GM12878 (cell line): ENCODE results near the gene FXYD1. TPM values are rescaled to one million over a fixed set of nuclear protein-coding genes. Genes with fewer than 3 reads are reported as not detected.

Experiments
- ATAC-seq: fragments of 200-7000 bp; cut with Tn5 transposase; 3 replicates; pipeline ENCODE4 v1.9.1; 2020; ENCODE audit warnings: mild to moderate bottlenecking, moderate library complexity
- BruUV-seq: library from RNA; stranded (reverse); fragments of 400-500 nt; replicated peaks from 2 replicates; lab custom pipeline; 2021; lab: Mats Ljungman, UMichigan
- CTCF ChIA-PET: fragments of 300-600 bp; sonication (Branson Sonifier 250); formaldehyde crosslinking; extraction: SDS; loops from one replicate; lab custom pipeline; 2021; ENCODE audit warnings: inconsistent platforms; lab: Yijun Ruan, JAX
- POLR2A ChIA-PET: fragments of 350-600 bp; formaldehyde crosslinking; extraction: SDS; loops from one replicate; lab custom pipeline; 2021; ENCODE audit warnings: inconsistent platforms; lab: Charles Lee
- RAD21 ChIA-PET: fragments of 300-600 bp; sonication (Branson Sonifier 250); formaldehyde crosslinking; loops from one replicate; lab custom pipeline; 2023; ENCODE audit warnings: antibody characterized with exemption; ENCODE audit not compliant: unreplicated experiment; lab: Charles Lee
- SMC1A ChIA-PET: fragments of 300-600 bp; sonication (Branson Sonifier 250); formaldehyde crosslinking; loops from one replicate; lab custom pipeline; 2023; ENCODE audit not compliant: unreplicated experiment, uncharacterized antibody; lab: Charles Lee
- DNase-seq: peaks from one replicate; pipeline ENCODE4 v3.0.0-alpha.2; 2011; ENCODE audit warnings: low read depth, low spot score
- FAIRE-seq: peaks from 3 replicates; lab custom pipeline; 2011; peaks lifted over from hg19 to GRCh38; lab: Jason Lieb, UNC
- H2AFZ ChIP-seq: 2 replicates; pipeline ENCODE4 v1.6.0; 2011; ENCODE audit warnings: low read depth, low read length, control low read depth; ENCODE audit not compliant: control insufficient read depth
- H3K27ac ChIP-seq: 2 replicates; pipeline ENCODE4 v1.5.1; 2011; ENCODE audit warnings: control low read depth; ENCODE audit not compliant: control insufficient read depth, insufficient read depth
- H3K27me3 ChIP-seq, 2 experiments: replicated peaks in 1 of 2; 2 replicates each; pipeline versions ENCODE4 v1.6.0 to v1.6.1; 2011; ENCODE audit warnings: low read length in 1 of 2; ENCODE audit not compliant: control insufficient read depth in 2 of 2, insufficient read depth in 2 of 2
- H3K36me3 ChIP-seq, 2 experiments: 2 replicates each; pipeline ENCODE4 v1.5.1; 2011; ENCODE audit warnings: low read length in 1 of 2; ENCODE audit not compliant: control insufficient read depth in 2 of 2, insufficient read depth in 2 of 2
- H3K4me1 ChIP-seq: 2 replicates; pipeline ENCODE4 v1.6.1; 2011; ENCODE audit warnings: mild to moderate bottlenecking, low read length, moderate library complexity, mixed read lengths; ENCODE audit not compliant: control insufficient read depth, insufficient read depth
- H3K4me2 ChIP-seq: 2 replicates; pipeline ENCODE4 v1.6.0; 2011; ENCODE audit warnings: control low read depth; ENCODE audit not compliant: control insufficient read depth, insufficient read depth
- H3K4me3 ChIP-seq: fragments of 200-600 bp; sonication (generic); 2 replicates; pipeline ENCODE4 v1.5.1; 2016
- H3K79me2 ChIP-seq: 2 replicates; pipeline ENCODE4 v1.6.0; 2011; ENCODE audit warnings: low read length; ENCODE audit not compliant: control insufficient read depth, insufficient read depth
- H3K9ac ChIP-seq: 2 replicates; pipeline ENCODE4 v1.8.0; 2011; ENCODE audit warnings: low read length, control low read depth, mixed read lengths; ENCODE audit not compliant: control insufficient read depth, insufficient read depth
- H3K9me3 ChIP-seq: replicated peaks from 3 replicates; pipeline ENCODE4 v1.5.1; 2011; ENCODE audit warnings: mild to moderate bottlenecking, low read length; ENCODE audit not compliant: control insufficient read depth, insufficient read depth
- H4K20me1 ChIP-seq: 2 replicates; pipeline ENCODE4 v1.6.0; 2011; ENCODE audit not compliant: control insufficient read depth, insufficient read depth
- BMI1 ChIP-seq: fragments of 450-650 bp; IDR thresholded peaks from 2 replicates; pipeline ENCODE4 v1.6.1; 2016; ENCODE audit warnings: mild to moderate bottlenecking, moderate library complexity, borderline replicate concordance
- CHD2 ChIP-seq: IDR thresholded peaks from 2 replicates; pipeline ENCODE4 v1.6.1; 2011; ENCODE audit warnings: low read depth, low read length, improper control_type of control experiment, borderline replicate concordance
- CTCF ChIP-seq, 3 experiments: IDR thresholded peaks in 2 of 3; conservative IDR thresholded peaks in 1 of 3; 2 replicates each; pipeline ENCODE4 v1.5.1; 2011; ENCODE audit warnings: low read depth in 3 of 3, low read length in 3 of 3, mild to moderate bottlenecking in 3 of 3, control low read depth in 2 of 3, moderate library complexity in 2 of 3, inconsistent platforms in 1 of 3, mixed read lengths in 1 of 3; ENCODE audit not compliant: control insufficient read depth in 2 of 3, insufficient read depth in 1 of 3; ENCODE audit errors: extremely low read depth in 1 of 3
- JUNB ChIP-seq: IDR thresholded peaks from 2 replicates; pipeline ENCODE4 v1.6.1; 2016; ENCODE audit warnings: antibody characterized with exemption, mild to moderate bottlenecking
- KDM1A ChIP-seq: fragments of 200-600 bp; sonication (generic); IDR thresholded peaks from 2 replicates; pipeline ENCODE4 v1.6.1; 2016; ENCODE audit warnings: borderline replicate concordance
- MXI1 ChIP-seq: fragments of 150-350 bp; IDR thresholded peaks from 2 replicates; pipeline ENCODE4 v1.6.1; 2011; ENCODE audit warnings: low read depth, mild to moderate bottlenecking, inconsistent platforms, low read length, improper control_type of control experiment
- NBN ChIP-seq: fragments of 450-650 bp; IDR thresholded peaks from 2 replicates; pipeline ENCODE4 v1.6.1; 2016
- NRF1 ChIP-seq: conservative IDR thresholded peaks from 2 replicates; pipeline ENCODE4 v1.6.1; 2011; ENCODE audit warnings: mild to moderate bottlenecking, low read depth, low read length, improper control_type of control experiment
- RB1 ChIP-seq: fragments of 450-650 bp; formaldehyde crosslinking; IDR thresholded peaks from 2 replicates; pipeline ENCODE4 v1.6.1; 2017; ENCODE audit warnings: mild to moderate bottlenecking, borderline replicate concordance
- SIN3A ChIP-seq: IDR thresholded peaks from 2 replicates; pipeline ENCODE4 v1.6.1; 2012; ENCODE audit warnings: low read depth, low read length, improper control_type of control experiment
- SRF ChIP-seq, 2 experiments: IDR thresholded peaks; 2 replicates each; pipeline ENCODE4 v1.6.1; 2011; ENCODE audit warnings: low read depth in 2 of 2, low read length in 2 of 2, mild to moderate bottlenecking in 1 of 2, moderate library complexity in 1 of 2
- STAT1 ChIP-seq: fragments of 450-650 bp; conservative IDR thresholded peaks from 2 replicates; pipeline ENCODE4 v1.6.1; 2014; ENCODE audit warnings: antibody characterized with exemption, mild to moderate bottlenecking
- TAF1 ChIP-seq: IDR thresholded peaks from 2 replicates; pipeline ENCODE4 v1.6.1; 2011; ENCODE audit warnings: mild to moderate bottlenecking, low read depth, low read length, borderline replicate concordance
- USF1 ChIP-seq: IDR thresholded peaks from 2 replicates; pipeline ENCODE4 v1.6.1; 2011; ENCODE audit warnings: borderline replicate concordance, low read depth, mild to moderate bottlenecking, moderate library complexity, mixed read lengths, low read length; ENCODE audit not compliant: insufficient read depth; ENCODE audit errors: extremely low read length
- ZNF24 ChIP-seq: fragments of 450-650 bp; IDR thresholded peaks from 2 replicates; pipeline ENCODE4 v1.6.1; 2017; ENCODE audit warnings: antibody characterized with exemption, mild to moderate bottlenecking
- WGBS: methylation state at CpG from one replicate; pipeline ENCODE4 v1.1.6; 2016; ENCODE audit warnings: low lambda C conversion rate; ENCODE audit not compliant: insufficient replicate concordance, insufficient coverage; ENCODE audit errors: missing lambda C conversion rate; 5-methylcytosine and 5-hydroxymethylcytosine counted together
- in situ Hi-C: fragments of 300-500 bp; cut with MboI; formaldehyde crosslinking; loops from 9 replicates; pipeline ENCODE4 v1.14.3; 2018; ENCODE audit warnings: mixed read lengths
- intact Hi-C: fragments of 100-400 bp; cut with micrococcal nuclease; formaldehyde crosslinking; loops from one replicate; pipeline ENCODE4 v1.14.2; 2022; ENCODE audit not compliant: unreplicated experiment
- polyA plus RNA-seq, 11 experiments: library from polyadenylated mRNA; depleted of rRNA in 4 of 11; unstranded in 6 of 11; stranded (reverse) in 5 of 11; fragments of >200 nt; fragmentation: Nextera tagmentation in 4 of 11; fragmentation: Illumina TruSeq in 1 of 11; extraction: Ambion mirVana in 4 of 11; extraction: Trizol in 1 of 11; gene quantifications; 1 replicate in 1 of 11; 2 replicates in 10 of 11; pipeline versions ENCODE4 v1.2.1 to v1.2.3, GENCODE V29; 2011 to 2016; ENCODE audit warnings: inconsistent platforms in 2 of 11, missing spikeins in 2 of 11, low read depth in 1 of 11
- total RNA-seq, 4 experiments: library from RNA; depleted of rRNA in 3 of 4; stranded (reverse); fragments of >200 nt in 3 of 4; fragmentation: Illumina TruSeq in 1 of 4; extraction: Trizol in 1 of 4; gene quantifications; 2 replicates each; pipeline versions ENCODE4 v1.2.1 to v1.2.3, GENCODE V29; 2013 to 2021
- TF ChIP-seq, protein P1 (sequence below): fragments of 450-650 bp; formaldehyde crosslinking; IDR thresholded peaks from 2 replicates; pipeline ENCODE4 v1.5.0; 2022; ENCODE audit warnings: mild to moderate bottlenecking, missing genetic modification characterization

Gene FXYD1
- total and polyA plus RNA-seq, 10 of the 15 experiments (the other 5 are each of a cell fraction or from before 2014, with no cell fraction given) = 0.34 to 1.2 (median 0.49) TPM; not detected in 4

GRCh38 chr19:35114353-35115176 is 24.1 kb upstream of the FXYD1 start:
- no TSS peak for BruUV-seq
- H3K9ac ChIP-seq = no peak overlapping the region
- H3K27ac ChIP-seq = no peak overlapping the region
- H2AFZ ChIP-seq = peak overlapping the region; percentile 72
- no peaks in the 10 kb centered on the region for H3K9me3 ChIP-seq
- H4K20me1 ChIP-seq = no peaks in the 10 kb centered on the region
- ChIA-PET POLR2A (interaction anchor here (0.5 kb wide), 1 partner anchor 171 kb away, joined by 5 read pairs; no protein-coding TSS in a partner anchor), CTCF (interaction anchor here (0.8 to 6.4 kb wide), 11 partner anchors 8 to 133 kb away, joined by 3 to 75 read pairs (median 4); partner anchors contain the start of genes FXYD7 and LGI4), SMC1A (interaction anchor here (1.0 to 1.1 kb wide), 2 partner anchors 21 to 27 kb away, joined by 8 read pairs; no protein-coding TSS in a partner anchor), RAD21 (interaction anchor here (1.0 to 1.6 kb wide), 3 partner anchors 21 to 48 kb away, joined by 3 to 8 read pairs (median 3); no protein-coding TSS in a partner anchor)
- H3K27me3 ChIP-seq = peaks cover 0 to 2% of the 10 kb centered on the region in 2 experiments; a peak in 1 of 4 replicates
- ATAC-seq (peak; percentile 95), DNase-seq (no peak), FAIRE-seq (peak; percentile 90)
- H3K4me2 ChIP-seq = peak overlapping the region; percentile 48; the same call in 1 of the 2 replicates
- WGBS = 26% methylated on average over 19 of the region's 23 CpGs
- in situ Hi-C loops = no loop called here
- no peak overlapping the region for H3K4me3 ChIP-seq
- intact Hi-C loops = loop anchor here (1.0 kb wide), 1 partner anchor 21 kb away; the partner anchor contains the start of gene LGI4
- no peaks in the 10 kb centered on the region for H3K79me2 ChIP-seq
- H3K4me1 ChIP-seq = no peaks in the 10 kb centered on the region
- no peaks in the 10 kb centered on the region for H3K36me3 ChIP-seq
- no peak for TF ChIP-seq SIN3A
- 0 out of 2 replicates have a peak, but pooled peaks have one; percentile 58 for TF ChIP-seq STAT1
- no peak for TF ChIP-seq TAF1
- no peak for TF ChIP-seq KDM1A
- no peak for TF ChIP-seq USF1
- TF ChIP-seq RB1 = peak; percentile 28; the same call in 1 of the 2 replicates
- no peak for TF ChIP-seq NRF1
- TF ChIP-seq CHD2 = no peak
- TF ChIP-seq SRF (IDR thresholded peaks at IDR 0.05; ENCODE audit: low read depth in 2 of 2, low read length in 2 of 2) = 0 out of 4 replicates have a peak, but pooled peaks of 1 of the 2 experiments have one; percentile 23
- no peak for TF ChIP-seq JUNB
- TF ChIP-seq ZNF24 = no peak
- TF ChIP-seq CTCF (IDR thresholded peaks at IDR 0.05 in 2 of 3, conservative IDR thresholded peaks at IDR 0.05 in 1 of 3; ENCODE audit: control insufficient read depth in 2 of 3, extremely low read depth in 1 of 3, insufficient read depth in 1 of 3, low read depth in 3 of 3, low read length in 3 of 3) = peak; percentile 86 to 99 (median 97)
- no peak for TF ChIP-seq MXI1
- TF ChIP-seq NBN = no peak
- no peak for TF ChIP-seq BMI1
- TF ChIP-seq, protein P1, sequence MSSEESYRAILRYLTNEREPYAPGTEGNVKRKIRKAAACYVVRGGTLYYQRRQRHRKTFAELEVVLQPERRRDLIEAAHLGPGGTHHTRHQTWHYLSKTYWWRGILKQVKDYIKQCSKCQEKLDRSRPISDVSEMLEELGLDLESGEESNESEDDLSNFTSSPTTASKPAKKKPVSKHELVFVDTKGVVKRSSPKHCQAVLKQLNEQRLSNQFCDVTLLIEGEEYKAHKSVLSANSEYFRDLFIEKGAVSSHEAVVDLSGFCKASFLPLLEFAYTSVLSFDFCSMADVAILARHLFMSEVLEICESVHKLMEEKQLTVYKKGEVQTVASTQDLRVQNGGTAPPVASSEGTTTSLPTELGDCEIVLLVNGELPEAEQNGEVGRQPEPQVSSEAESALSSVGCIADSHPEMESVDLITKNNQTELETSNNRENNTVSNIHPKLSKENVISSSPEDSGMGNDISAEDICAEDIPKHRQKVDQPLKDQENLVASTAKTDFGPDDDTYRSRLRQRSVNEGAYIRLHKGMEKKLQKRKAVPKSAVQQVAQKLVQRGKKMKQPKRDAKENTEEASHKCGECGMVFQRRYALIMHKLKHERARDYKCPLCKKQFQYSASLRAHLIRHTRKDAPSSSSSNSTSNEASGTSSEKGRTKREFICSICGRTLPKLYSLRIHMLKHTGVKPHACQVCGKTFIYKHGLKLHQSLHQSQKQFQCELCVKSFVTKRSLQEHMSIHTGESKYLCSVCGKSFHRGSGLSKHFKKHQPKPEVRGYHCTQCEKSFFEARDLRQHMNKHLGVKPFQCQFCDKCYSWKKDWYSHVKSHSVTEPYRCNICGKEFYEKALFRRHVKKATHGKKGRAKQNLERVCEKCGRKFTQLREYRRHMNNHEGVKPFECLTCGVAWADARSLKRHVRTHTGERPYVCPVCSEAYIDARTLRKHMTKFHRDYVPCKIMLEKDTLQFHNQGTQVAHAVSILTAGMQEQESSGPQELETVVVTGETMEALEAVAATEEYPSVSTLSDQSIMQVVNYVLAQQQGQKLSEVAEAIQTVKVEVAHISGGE (CRISPR knock-in tag) = no peak
